GM19463 (cell line): ENCODE results near the gene ABTB2.
A peak's percentile ranks its signal among the peaks of the same experiment; 100 is the strongest.

Source experiments
- ATAC-seq: cut with Tn5 transposase; IDR thresholded peaks from one replicate; pipeline ENCODE4 v1.9.1; 2021; ENCODE audit warnings: mild to moderate bottlenecking, moderate library complexity; ENCODE audit not compliant: unreplicated experiment

The ABTB2 gene

DNA sequence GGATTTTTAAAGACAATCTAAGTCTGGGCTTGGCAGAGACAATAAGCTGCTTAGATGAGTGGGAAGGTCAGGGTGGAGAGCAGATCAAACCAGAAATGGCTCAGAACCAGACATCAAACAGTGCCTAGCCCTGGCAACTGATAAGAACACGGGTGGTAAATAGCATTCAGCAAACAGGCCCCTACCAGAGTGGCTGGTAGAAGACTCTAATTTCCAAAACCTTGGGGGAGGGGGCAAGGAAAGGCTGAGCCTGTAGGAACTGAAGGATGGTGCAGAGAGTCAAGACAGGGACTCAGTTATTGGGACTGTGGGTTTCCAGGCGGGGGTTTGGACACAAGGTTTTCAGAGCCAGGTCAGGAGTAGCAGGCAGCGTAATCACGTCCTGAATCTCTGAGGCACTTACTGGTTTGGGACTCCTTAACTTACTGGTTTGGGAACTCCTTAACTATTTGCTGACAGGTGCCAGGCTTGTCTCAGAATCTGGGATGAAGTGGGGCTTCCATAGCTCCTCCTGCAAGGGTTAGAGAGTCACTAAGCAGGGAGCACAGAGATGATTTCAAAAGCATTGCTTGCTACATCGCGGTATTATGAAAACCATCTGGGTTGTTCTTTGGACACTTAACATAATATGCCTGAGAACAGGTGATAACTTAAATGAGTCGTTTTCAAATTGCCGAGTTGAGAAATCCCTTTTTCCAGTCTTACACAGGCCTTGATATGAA, 5.7 kb upstream of the ABTB2 start:
- ATAC-seq = no peak

DNA sequence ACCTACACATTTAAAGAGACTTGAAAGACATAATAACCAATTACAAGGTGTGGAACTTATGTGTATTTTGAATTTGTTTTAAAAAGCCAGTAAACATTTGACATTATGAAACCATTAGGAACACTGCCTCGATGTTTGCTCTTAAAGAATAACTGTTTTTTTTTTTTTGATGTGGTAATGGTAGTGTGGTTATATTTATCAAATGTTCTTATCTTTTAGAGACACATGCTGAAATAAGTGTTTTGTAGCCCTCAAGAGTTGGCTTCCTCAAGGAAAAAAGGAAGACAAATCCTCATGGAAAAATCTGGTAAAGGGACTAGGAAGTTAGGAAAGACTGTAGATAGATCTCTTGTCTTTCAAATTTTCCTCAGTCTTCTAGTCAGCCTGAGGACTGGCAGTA, 2.2 kb upstream of the ABTB2 start:
- ATAC-seq = no peak

DNA sequence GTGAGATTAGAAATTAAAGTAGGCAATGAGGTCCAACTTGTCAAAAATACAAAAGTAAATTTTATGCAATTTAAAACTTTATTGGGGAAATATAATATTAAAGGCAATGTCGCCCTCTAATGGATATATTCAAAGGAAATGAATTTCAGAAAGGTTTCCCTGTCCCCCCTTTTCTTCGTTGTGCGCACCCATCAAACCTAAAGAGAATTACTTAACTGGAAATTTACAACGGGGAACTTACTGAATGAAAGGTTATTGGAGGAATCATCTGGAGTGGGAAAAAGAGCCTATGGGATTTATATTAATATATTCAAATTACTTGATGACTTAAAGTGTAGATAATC, 1.7 kb upstream of the ABTB2 start:
- ATAC-seq = no peak

GRCh38 chr11:34358728-34359547, 1.1 kb upstream of the ABTB2 start:
- ATAC-seq = no peak

DNA sequence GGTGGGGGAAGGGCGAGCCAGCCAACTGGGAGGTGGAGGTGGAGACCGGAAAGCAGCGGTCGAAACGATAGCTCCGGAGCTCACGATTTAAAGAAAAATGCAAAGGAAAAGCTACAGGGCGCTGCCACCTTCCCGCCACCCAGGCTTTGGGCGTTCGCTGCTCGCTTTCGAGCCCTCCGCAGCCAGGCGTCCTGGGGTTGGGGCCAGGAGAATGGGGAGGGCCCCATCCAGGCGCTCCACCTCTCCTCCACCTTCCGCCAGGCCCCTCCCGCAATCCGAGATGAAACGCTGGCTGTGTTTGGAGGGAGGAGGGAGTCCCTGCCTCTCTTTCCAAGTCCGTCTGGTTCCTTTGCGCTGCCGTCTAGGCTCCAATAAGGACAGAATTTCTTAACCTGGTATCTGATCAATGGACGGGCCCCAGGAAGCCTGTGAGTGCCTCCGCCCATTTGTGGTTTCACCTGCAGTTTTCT, 483 bp upstream of the ABTB2 start:
- no peak for ATAC-seq

DNA sequence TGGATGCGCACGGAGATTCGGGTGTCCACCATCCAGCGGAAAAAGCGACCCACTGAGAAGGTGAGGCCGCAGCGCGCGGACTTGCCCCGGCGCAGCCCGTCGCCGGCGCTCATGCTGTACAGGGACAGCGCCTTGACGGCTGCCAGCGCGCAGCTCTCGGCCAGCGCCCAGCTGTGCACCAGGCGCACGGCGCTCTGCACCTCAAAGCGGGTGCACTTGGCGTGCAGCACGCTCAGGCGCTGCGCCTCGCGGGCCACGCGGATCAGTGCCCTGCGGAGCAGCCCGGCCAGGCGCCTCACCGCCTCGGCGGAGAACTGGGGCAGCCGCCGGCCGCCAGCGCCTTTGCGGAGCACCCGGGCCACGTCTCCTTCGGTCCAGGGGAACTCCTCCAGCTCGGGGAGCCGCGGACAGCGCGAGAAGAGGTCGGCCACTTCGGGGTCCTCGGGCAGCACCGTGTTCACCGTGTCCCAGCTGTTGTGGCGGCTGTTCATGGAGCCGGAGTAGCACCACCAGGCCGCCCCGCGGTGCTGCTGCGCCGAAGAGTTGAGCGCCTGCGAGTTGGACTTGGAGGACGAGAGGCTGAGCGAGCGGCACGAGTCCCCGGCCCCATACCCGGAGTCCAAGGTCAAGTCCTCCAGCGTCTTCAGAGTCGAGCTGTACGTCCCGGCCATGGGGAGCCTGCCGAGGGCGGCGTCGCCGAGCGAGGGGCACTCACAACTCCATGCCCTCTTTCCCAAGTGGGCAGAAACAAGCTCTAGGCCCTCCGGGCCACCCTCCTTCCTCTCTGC, 703 bp downstream of the ABTB2 start:
- peak; percentile 19 for ATAC-seq

DNA sequence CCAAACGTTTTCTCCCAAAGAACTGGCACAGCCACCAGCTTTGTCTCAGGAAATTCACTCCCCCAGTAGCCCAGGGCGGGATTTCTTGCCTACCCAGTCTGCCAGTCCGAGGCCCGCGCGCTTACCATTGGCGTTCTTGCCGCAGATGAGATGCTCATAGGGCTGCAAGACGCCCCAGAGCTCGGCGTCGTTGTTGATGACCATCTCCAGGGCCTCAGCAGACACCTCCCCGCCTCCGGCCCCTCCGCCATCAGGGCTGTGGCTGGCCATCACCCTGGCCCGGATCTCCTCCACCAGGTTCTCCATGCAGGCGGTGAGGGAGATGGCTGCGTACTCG, 1.3 kb downstream of the ABTB2 start:
- no peak for ATAC-seq

DNA sequence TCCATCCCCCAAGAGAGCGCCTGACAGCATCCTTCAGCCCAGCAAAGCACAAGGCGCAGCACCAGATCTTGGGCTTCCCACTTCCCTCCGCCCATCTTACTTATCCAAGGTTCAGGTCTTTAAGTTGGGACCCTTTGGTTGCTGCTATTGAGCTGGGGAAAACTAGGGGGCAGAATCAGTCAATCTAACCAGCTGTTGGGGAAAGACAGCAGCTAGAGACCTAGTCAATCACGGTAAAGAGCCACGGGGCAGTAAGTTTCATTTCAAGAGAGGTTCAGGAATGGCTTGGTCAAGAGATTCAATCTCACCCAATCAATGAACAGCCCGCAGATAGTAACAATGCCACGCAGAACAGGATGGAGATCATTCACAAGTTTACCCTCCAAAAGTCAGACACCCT, 1.7 kb downstream of the ABTB2 start:
- ATAC-seq = no peak

DNA sequence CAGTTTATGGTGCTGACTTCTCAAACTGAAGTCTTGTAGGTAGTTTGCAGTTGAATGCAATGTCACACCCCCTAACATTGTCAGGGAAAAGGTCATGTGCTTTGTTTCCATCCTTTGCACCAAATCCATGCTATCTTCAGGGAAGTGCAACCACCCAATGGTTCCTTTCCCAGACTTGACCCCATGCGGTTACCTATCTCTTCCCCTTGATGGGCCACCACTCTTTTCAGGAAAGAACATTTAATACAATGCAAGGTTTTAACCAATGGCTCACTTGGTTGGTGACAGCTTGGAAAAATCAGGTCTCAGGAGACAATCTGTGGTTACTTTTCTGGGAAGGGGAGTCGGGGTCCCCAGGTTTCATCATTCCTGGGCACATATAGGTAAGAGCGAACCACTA, 2.1 kb downstream of the ABTB2 start:
- ATAC-seq = no peak

- no peak for ATAC-seq
Measured at GRCh38 chr11:34354782-34355181, 3.0 kb downstream of the ABTB2 start.

DNA sequence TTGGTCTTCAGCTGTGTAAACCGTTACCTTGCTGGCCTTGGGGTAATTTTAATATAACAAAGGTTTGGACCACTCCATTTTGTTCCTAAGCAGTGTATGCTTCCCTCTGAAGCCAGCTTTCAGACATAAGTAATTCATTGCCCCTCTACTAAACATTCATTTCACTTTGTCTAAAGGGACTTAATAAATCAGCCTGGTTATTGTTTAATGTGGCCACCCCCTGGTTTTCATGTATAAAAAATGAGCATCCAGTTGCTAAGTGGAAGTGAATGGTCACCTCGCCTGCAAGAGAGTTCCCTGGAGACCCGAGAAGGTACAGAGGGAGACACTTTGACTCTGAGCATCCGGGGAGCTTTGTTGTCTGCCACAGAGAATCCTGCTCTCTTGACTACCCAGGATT, 3.9 kb downstream of the ABTB2 start:
- ATAC-seq = no peak

DNA sequence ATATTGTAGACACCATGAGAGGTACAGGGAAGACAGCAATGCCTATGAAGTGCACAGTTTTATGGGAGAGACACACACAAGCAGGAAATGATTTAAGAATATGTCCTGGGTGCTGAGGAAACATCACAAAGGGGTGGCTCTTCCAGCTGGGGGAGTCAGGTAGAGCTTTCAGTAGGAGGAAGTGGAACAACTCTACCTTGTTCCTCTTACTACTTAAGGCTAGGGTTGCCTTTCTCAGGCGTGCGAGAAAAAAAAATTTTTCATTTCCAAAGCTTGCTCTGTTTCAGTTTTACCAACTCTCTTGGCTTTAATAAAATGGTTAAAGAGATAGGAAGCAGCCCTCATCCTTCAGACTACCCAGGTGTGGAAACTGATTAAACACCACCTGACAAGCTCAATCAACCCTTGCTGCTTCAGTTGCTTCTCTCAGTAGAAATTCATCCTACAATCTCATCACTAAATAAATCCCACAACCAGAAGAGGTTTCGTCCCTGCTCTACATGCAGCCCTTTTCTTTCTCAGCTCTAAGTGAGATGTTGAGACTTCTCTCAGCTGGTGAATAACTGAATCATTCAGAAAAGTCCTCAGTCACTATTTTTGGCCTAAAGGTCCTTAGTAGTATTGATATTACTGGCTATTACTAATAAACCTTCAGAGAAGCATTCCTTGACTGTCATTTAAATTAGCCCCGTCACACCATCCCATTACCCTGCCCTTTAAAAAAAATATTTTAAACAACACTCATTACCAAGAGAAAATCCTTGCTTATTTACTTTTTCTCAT, 5.9 kb downstream of the ABTB2 start:
- peak; percentile 41 for ATAC-seq

DNA sequence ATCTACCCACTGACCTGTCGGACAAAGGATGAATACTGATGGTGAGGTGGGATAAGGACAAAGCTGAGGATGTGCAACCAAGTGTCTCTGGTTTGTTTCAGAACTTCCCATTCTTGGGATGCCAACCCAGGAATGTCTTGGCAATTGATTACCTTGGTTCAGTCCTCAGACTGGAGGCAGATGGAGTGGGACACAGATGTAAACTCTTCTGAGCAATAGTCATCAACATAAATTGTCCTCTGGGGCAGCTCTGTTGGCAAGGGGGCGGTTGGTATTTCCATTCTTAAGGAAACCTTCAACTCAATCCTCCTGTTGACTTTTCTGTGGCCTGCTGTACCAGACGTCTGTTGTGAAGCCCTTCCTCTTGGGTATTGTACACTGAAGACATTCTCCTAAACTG, 6.8 kb downstream of the ABTB2 start:
- no peak for ATAC-seq

GRCh38 chr11:34349882-34350281, 7.9 kb downstream of the ABTB2 start:
- ATAC-seq = no peak

- ATAC-seq = no peak
Measured at GRCh38 chr11:34348919-34349318, 8.9 kb downstream of the ABTB2 start.

DNA sequence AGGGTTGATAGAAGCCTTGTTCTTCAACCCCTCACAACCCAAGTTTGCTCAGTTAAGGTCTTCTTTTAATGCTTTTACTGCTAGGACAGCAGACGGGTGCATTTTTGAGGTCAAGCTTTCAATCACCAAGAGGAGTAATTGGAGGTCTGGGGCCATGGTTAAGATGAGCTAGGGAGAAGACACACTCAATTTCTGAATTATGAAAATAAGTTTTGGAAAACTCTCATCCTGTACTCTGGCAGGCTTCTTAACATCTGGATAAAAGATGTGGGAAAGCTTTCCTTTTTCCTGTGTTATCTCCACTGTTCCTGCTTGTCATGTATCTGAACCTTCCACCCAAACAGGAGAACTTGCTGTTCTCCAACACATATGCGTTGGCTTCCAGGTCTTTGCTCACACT, 9.7 kb downstream of the ABTB2 start:
- ATAC-seq = no peak

DNA sequence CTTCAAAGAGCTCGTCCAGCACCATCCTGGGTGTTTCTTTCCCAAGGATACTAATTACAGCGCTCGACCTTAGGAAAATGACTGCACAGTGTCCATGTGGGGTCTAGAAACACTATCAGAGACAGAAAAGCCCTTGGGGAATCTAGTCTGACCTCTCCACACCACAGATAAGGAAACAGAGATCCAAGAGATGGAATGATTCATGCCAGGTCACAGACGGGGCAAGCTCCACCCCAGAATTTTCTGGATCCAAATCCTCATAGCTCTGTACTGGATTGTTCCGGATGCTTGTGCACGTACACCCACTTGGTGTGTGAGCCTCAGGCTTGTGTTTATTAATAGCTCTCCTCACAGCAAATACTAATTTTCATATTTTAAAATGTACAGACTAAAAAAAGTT, 11.3 kb downstream of the ABTB2 start:
- no peak for ATAC-seq

GRCh38 chr11:34345991-34346480, 11.8 kb downstream of the ABTB2 start:
- ATAC-seq = no peak

GRCh38 chr11:34345540-34345876, 12.3 kb downstream of the ABTB2 start:
- ATAC-seq = no peak

- ATAC-seq = no peak
Measured at GRCh38 chr11:34344768-34345539, 12.9 kb downstream of the ABTB2 start.
